ENCODE data around the gene IDE. TPM values are rescaled to one million over a fixed set of nuclear protein-coding genes. Genes with fewer than 3 reads are reported as not detected.

Gene IDE
- total and polyA plus RNA-seq, 2 donors (not counting 3 experiments of a cell fraction or from before 2014, with no cell fraction given), result 10.7 to 52.6 TPM

GRCh38 chr10:92405419-92405924 lies 168.4 kb downstream of the IDE start:
- Histone ChIP-seq H3K4me2 (ENCODE audit: insufficient read depth, low read length) (no peak overlapping the region), H3K27me3 (ENCODE audit: control insufficient read depth in 2 of 2, insufficient read depth in 2 of 2, low read length in 2 of 2) (peaks cover 1 to 5% of the 10 kb centered on the region in 2 experiments), H2AFZ (ENCODE audit: low read depth, low read length) (no peak overlapping the region), H3K9me1 (replicated peaks; ENCODE audit: control insufficient read depth, extremely low read depth, insufficient read depth, low read length) (no peaks in the 10 kb centered on the region), H3K9ac (replicated peaks; ENCODE audit: extremely low read depth, insufficient read depth, low read length) (no peak overlapping the region), H3K36me3 (ENCODE audit: control insufficient read depth in 2 of 2, extremely low read depth in 1 of 2, insufficient read depth in 2 of 2, low read length in 2 of 2) (no peaks in the 10 kb centered on the region), H3K27ac (ENCODE audit: insufficient read depth, low read depth, low read length) (no peak overlapping the region), H3K4me3 (replicated peaks in 1 of 3; ENCODE audit: insufficient read depth in 1 of 3, low read depth in 1 of 3, low read length in 3 of 3) (no peak overlapping the region), H4K20me1 (replicated peaks; ENCODE audit: control insufficient read depth, extremely low read depth, insufficient read depth, low read length) (no peaks in the 10 kb centered on the region), H3K4me1 (ENCODE audit: control insufficient read depth, extremely low read depth, insufficient read depth, low read length) (no peaks in the 10 kb centered on the region), H3K9me3 (replicated peaks; ENCODE audit: control insufficient read depth, insufficient read depth, low read length) (no peaks in the 10 kb centered on the region), H3K79me2 (ENCODE audit: control insufficient read depth, insufficient read depth, low read length) (no peaks in the 10 kb centered on the region)
- intact Hi-C loops (cut with micrococcal nuclease) (no loop called here), dilution Hi-C loops (cut with MboI; ENCODE audit: extremely low pct_ligation_motif_present, low sequenced_read_pairs) (no loop called here)
- FAIRE-seq (no peak), DNase-seq (ENCODE audit: low read depth, low spot score) (no peak)
- POLR2A ChIA-PET, result no interaction called here
- CTCF ChIA-PET, result interaction anchor here (1.6 kb wide), 1 partner anchor 318 kb away, joined by 3 read pairs; no protein-coding TSS in a partner anchor
- TF ChIP-seq CTCF (IDR thresholded peaks at IDR 0.05; ENCODE audit: extremely low read depth in 1 of 2, insufficient read depth in 1 of 2, low read depth in 1 of 2, low read length in 2 of 2) (no peak), FOS (IDR thresholded peaks at IDR 0.05; ENCODE audit: borderline replicate concordance, insufficient read depth, low read length) (no peak), EZH2 (IDR thresholded peaks at IDR 0.05; ENCODE audit: borderline replicate concordance, low read depth, low read length, severe bottlenecking) (no peak), MYC (IDR thresholded peaks at IDR 0.05; ENCODE audit: low read depth, low read length) (no peak), GATA2 (IDR thresholded peaks at IDR 0.05; ENCODE audit: insufficient read depth, insufficient read length, low read depth, low read length) (no peak), JUN (IDR thresholded peaks at IDR 0.05; ENCODE audit: borderline replicate concordance, insufficient read depth, insufficient read length, low read depth) (no peak), POLR2AphosphoS5 (IDR thresholded peaks at IDR 0.05; ENCODE audit: insufficient read depth, low read depth, low read length) (no peak), POLR2A (IDR thresholded peaks at IDR 0.05; ENCODE audit: low read depth, low read length) (no peak), MAX (IDR thresholded peaks at IDR 0.05; ENCODE audit: insufficient read depth, insufficient read length) (no peak)
- BruUV-seq (replicated peaks), result no TSS peak
